GM12875 (cell line): ENCODE results near the gene COL8A2.

Source experiments
- H3K4me3 ChIP-seq: one replicate; pipeline ENCODE4 v1.5.1; 2011; ENCODE audit warnings: low read depth, low read length, control low read depth
- CTCF ChIP-seq: IDR thresholded peaks from 2 replicates; pipeline ENCODE4 v1.5.1; 2011; ENCODE audit warnings: low read depth, mild to moderate bottlenecking, control low read depth, inconsistent platforms, low read length, moderate library complexity, borderline replicate concordance; ENCODE audit not compliant: insufficient read depth

Gene COL8A2

DNA sequence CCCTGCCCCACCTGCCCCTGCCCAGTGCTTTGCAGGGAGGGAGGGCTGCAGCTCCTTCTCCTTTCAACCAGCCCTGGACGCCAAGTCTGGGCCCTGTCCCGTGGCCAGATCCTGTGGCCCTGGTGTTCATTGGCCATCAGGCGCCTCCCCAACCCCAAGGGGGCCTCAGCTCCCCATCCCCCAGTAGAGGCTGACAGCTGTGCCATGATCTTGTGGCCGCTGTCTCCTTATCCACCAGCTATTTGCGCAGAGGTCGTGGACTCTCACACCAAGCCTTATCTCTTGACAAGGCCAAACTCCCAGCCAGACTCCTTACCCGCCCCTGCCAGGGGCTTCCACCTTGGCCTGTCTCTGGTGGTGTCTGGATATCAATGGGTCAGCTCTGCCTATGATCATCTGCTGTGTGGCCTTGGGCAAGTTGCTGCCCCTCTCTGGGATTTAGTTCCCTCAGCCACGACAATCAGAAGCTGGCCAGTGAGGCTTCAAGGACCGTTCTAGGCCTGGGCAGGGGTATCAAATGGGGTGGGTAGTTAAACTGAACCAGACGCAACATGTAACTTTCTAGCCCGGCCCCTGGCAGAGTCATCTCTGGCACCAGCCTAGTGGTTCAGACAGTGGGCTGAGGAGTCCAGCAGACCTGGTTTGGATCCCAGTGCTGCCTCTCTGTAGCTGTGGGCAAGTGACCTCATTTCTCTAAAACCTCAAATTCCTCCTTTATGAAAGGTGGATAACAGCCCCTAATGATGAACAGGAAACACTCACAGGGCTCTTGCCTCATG lies 3.3 kb upstream of the COL8A2 start:
- no peak overlapping the region for H3K4me3 ChIP-seq
- no peak for TF ChIP-seq CTCF

DNA sequence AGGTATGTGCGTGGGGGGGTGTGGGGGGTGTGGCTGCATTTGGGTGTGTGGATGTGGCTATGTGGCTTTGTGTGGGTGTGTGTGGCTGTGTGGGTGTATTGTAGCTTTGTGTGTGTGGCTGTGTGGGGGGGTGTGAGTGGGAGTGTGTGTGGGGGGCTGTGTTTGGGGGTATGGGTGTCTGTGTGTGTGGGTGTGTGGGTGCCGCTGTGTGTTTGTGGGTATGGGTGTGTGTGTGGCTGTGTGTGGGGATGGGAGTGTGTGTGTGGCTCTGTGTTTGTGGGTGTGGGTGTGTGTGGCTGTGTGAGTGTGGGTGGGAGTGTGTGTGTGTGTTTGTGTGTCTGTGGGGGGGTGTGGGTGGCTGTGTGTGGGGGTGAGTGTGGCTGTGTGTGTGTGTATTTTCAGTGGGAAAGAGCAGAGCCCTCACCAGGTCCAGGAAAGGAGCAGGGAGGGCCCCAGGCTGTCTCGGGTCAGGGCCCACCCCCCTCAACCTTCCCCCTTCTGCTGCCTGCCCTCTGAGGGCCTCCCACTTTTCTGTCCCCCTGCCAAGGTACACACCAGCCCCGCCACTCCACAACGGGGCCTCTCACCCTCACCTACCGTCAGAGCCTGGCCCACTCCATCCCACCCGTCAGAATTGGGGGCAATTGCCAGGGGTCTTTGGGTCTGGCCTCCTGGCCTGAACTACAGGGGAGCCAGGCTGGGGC lies 1.9 kb upstream of the COL8A2 start:
- no peak overlapping the region for H3K4me3 ChIP-seq
- TF ChIP-seq CTCF = no peak

- no peak for TF ChIP-seq CTCF
- H3K4me3 ChIP-seq = no peak overlapping the region
These were observed 1.1 kb upstream of the COL8A2 start for GRCh38 chr1:36126005-36126716.

DNA sequence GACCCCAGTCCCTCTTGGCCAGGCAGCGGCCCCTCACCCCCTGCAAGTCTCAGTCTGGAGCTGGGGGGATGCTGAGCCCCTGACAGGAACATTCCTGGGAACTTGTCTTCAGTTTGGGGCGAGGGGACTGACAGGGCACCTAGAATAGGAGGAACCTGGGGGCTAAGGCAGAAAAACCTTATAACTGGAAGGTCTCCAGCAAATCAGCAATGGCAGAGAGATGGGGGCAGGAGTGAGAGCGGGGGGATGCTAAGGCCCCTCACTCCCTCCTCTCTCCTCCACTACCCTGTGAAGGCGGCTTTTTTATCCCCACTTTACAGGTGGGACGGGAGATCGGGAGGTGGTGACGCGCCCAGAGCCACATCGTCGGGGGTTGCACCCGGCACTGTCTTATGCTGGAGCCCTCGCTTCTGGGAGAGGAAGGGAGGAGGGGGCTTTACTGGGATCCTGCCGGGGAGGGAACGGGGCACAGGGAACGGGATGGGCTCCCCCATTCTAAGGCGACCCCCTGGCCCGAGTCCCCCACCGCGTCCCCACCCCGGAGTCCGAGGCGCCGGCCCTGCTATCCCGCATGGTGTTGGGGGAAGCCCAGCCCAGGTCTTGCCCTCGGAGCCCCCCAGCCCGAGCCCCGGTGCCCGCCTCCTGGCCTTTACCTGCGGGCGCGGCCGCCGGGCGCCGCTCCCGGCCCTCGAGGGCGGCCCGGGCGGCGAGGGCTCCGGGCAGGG lies 456 bp downstream of the COL8A2 start:
- no peak overlapping the region for H3K4me3 ChIP-seq
- TF ChIP-seq CTCF = no peak

DNA sequence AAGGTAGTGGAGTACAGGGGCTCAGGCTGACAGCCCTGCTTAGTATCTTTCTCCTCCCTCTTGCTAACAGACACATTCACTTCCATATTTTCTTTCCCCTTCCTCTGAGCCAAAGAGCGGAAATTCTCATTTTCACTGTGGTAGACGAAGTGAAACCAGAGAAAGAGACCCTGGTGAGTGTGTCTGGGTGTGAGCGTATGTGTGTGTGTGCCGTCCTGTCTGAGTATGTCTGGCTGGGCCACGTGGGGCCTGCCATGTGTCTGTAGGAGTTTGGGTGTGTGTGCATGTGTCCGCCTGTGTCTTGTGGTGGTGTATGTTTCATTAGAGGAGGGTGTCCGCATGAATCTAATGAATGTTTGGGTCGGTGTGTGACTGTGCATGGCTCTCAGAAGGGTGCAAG lies 1.7 kb downstream of the COL8A2 start:
- TF ChIP-seq CTCF = no peak
- H3K4me3 ChIP-seq = no peak overlapping the region

- no peak overlapping the region for H3K4me3 ChIP-seq
- TF ChIP-seq CTCF = no peak
These were observed 2.7 kb downstream of the COL8A2 start for GRCh38 chr1:36122062-36123030.
